Stimulated activated CD8-positive, alpha-beta memory T cell treated with anti-CD3 and anti-CD28 coated beads, Interleukin-15, amount 100 ng/mL, for 24 hours (primary cell): ENCODE data around the gene SLC25A13.
"Not testable (repeated sequence)": the region's sequence is repeated elsewhere in the genome, so short reads cannot be mapped to it uniquely, and the experiment has no call there.

Experiments
- DNase-seq: peaks from one replicate; pipeline ENCODE4 v3.0.0-alpha.2; 2020; ENCODE audit warnings: low read depth

SLC25A13 gene

GRCh38 chr7:96321658-96322372, at the start of gene SLC25A13:
TSS of gene SLC25A13 (minus strand) at chr7:96322098. CDS start at chr7:96321956, 142 bp downstream.
- DNase-seq: peak; percentile 33

- DNase-seq: not testable (repeated sequence)
Observed at GRCh38 chr7:96365916-96366315, 44.0 kb upstream of the SLC25A13 start.

GRCh38 chr7:96361116-96361857, 39.4 kb upstream of the SLC25A13 start:
- no peak for DNase-seq

GRCh38 chr7:96359876-96360275, 38.0 kb upstream of the SLC25A13 start:
- no peak for DNase-seq

GRCh38 chr7:96358236-96358971, 36.5 kb upstream of the SLC25A13 start:
- not testable (repeated sequence) for DNase-seq

- no peak for DNase-seq
Observed at GRCh38 chr7:96355990-96356506, 34.1 kb upstream of the SLC25A13 start.

GRCh38 chr7:96354881-96355280, 33.0 kb upstream of the SLC25A13 start:
- no peak for DNase-seq

GRCh38 chr7:96349572-96349971, 27.7 kb upstream of the SLC25A13 start:
- no peak for DNase-seq

- no peak for DNase-seq
Observed at GRCh38 chr7:96347471-96347870, 25.6 kb upstream of the SLC25A13 start.

- no peak for DNase-seq
Observed at GRCh38 chr7:96346293-96346953, 24.5 kb upstream of the SLC25A13 start.

- no peak for DNase-seq
Observed at GRCh38 chr7:96344236-96344635, 22.3 kb upstream of the SLC25A13 start.

- DNase-seq: no peak
Observed at GRCh38 chr7:96342049-96342448, 20.2 kb upstream of the SLC25A13 start.

GRCh38 chr7:96337519-96337918, 15.6 kb upstream of the SLC25A13 start:
- no peak for DNase-seq

GRCh38 chr7:96332325-96332724, 10.4 kb upstream of the SLC25A13 start:
- DNase-seq: no peak

GRCh38 chr7:96331775-96332174, 9.9 kb upstream of the SLC25A13 start:
- no peak for DNase-seq

GRCh38 chr7:96331233-96331632, 9.3 kb upstream of the SLC25A13 start:
- no peak for DNase-seq

- no peak for DNase-seq
Observed at GRCh38 chr7:96330193-96330592, 8.3 kb upstream of the SLC25A13 start.

GRCh38 chr7:96329241-96329640, 7.3 kb upstream of the SLC25A13 start:
- DNase-seq: no peak

- no peak for DNase-seq
Observed at GRCh38 chr7:96328016-96328415, 6.1 kb upstream of the SLC25A13 start.

- DNase-seq: no peak
Observed at GRCh38 chr7:96327429-96327828, 5.5 kb upstream of the SLC25A13 start.

GRCh38 chr7:96326752-96327151, 4.9 kb upstream of the SLC25A13 start:
- DNase-seq: not testable (repeated sequence)

- DNase-seq: no peak
Observed at GRCh38 chr7:96322847-96323461, 1.1 kb upstream of the SLC25A13 start.
